ENCODE results near the gene CHMP4A.
A peak's percentile ranks its signal among the peaks of the same experiment; 100 is the strongest.

The CHMP4A gene

DNA sequence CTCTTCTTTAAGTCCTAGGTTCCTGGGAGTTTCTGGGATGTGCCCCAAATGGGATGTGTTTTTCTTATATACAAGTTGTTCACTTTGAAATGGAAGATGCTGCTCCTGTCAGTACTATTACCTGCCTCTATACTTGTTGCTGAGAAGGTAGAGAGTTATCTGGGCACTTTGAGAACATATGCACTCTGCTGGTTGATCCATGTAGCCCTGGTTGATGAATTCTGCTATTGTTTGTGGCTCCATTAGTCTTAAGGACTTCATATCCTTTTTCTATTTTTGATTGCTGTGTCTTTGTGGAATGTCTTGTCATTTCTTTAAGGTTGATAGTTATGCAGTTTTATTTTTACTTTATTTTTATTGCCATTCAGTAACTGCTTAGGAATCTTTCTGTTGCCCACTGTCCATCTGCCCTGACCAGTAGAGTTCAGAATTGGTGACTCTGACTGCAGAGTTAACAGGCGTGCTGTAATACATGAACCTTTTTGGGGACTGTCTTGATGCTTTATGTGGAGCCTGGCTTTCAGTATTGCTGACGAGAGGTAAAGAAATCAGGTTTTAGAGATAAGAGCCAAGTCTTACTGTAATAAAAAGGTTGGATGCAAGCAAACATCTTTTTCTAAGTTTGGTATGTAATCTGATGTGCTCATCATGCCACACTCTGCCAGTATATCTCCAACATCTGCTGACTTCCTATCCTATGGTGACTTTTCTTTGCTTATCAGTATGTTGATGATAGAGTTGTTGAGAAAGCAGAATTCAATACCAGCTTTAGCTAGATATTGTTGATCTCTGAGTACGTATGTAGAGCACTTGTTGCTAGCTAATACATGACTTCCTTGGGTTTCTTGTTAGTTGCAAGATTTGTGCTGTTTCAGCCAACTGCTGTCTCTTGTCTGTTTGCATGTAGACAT, 21.1 kb upstream of the CHMP4A start:
- in situ Hi-C loops (cut with HindIII; ENCODE audit: low sequenced_read_pairs), result no loop called here
- H3K4me3 ChIP-seq (ENCODE audit: low read depth, low read length), result no peak overlapping the region
- DNase-seq (ENCODE audit: low read depth), result no peak
- TF ChIP-seq, protein P1, sequence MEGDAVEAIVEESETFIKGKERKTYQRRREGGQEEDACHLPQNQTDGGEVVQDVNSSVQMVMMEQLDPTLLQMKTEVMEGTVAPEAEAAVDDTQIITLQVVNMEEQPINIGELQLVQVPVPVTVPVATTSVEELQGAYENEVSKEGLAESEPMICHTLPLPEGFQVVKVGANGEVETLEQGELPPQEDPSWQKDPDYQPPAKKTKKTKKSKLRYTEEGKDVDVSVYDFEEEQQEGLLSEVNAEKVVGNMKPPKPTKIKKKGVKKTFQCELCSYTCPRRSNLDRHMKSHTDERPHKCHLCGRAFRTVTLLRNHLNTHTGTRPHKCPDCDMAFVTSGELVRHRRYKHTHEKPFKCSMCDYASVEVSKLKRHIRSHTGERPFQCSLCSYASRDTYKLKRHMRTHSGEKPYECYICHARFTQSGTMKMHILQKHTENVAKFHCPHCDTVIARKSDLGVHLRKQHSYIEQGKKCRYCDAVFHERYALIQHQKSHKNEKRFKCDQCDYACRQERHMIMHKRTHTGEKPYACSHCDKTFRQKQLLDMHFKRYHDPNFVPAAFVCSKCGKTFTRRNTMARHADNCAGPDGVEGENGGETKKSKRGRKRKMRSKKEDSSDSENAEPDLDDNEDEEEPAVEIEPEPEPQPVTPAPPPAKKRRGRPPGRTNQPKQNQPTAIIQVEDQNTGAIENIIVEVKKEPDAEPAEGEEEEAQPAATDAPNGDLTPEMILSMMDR (IDR thresholded peaks at IDR 0.05; ENCODE audit: low read depth, low read length, missing control alignments), result no peak

DNA sequence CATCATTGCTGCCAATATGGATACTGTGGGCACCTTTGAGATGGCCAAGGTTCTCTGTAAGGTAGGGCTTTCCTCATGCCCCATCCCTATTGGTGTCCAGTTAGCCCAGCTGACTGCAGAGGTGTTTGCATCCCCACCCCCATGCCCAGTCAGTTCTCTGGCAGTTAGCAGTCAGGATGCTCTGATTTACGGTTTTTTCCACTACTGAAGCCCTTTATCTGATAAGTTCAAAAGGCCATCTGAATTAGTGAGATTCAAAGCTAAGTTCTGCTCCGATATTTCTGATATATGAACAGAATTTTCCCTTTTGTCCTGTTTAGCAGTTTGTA, 20.2 kb upstream of the CHMP4A start:
- DNase-seq (ENCODE audit: low read depth), result no peak
- peak overlapping the region; percentile 76 for H3K4me3 ChIP-seq (ENCODE audit: low read depth, low read length)
- in situ Hi-C loops (cut with HindIII; ENCODE audit: low sequenced_read_pairs), result no loop called here
- TF ChIP-seq, protein P1 (IDR thresholded peaks at IDR 0.05; ENCODE audit: low read depth, low read length, missing control alignments), result no peak

DNA sequence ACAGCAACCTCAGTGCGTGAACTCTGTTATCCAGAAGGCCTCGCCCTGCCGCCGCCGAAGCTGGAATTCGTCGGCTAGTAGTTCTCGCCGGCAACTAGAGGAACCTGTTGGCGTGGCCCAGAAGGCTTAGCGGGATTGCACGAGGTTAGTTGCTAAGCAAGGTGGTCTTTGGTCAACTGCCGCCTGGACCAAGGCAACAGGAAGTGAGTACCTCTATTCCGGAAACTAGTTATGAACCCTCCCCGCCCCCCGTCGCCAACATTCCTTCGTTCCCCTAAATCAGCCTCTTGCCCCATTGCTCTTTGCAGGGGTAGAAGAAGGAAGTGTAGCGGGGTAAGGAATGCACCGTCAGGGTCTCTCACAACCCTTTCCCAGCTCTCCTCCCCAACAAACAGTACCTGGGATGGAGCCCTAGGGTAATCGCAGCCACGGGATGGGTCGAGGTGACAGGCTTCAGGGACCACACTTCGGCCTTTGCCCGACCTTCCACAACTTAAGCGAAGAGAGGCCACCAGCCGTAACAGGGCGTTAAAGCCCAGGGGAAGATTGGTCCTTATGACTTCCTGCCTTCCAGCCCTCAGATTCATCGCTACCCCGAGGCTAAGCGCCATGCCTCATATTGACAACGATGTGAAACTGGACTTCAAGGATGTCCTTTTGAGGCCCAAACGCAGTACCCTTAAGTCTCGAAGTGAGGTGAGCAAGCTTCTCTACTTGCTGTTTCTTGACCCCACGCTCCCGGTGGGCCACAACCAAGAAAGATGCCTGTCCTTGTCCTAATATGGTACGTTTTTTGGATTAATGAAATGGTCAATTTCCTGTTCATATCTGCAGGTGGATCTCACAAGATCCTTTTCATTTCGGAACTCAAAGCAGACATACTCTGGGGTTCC, 19.6 kb upstream of the CHMP4A start, which contains the start of gene GMPR2:
Gene GMPR2, plus strand, starts transcription at position 285 of the 893 bp plus-strand sequence. Its CDS starts 325 bp downstream, at position 610.
- TF ChIP-seq, protein P1 (IDR thresholded peaks at IDR 0.05; ENCODE audit: low read depth, low read length, missing control alignments), result no peak
- DNase-seq (ENCODE audit: low read depth), result no peak
- H3K4me3 ChIP-seq (ENCODE audit: low read depth, low read length), result peak within 1 kb of the TSS; percentile 76
- in situ Hi-C loops (cut with HindIII; ENCODE audit: low sequenced_read_pairs), result no loop called here

DNA sequence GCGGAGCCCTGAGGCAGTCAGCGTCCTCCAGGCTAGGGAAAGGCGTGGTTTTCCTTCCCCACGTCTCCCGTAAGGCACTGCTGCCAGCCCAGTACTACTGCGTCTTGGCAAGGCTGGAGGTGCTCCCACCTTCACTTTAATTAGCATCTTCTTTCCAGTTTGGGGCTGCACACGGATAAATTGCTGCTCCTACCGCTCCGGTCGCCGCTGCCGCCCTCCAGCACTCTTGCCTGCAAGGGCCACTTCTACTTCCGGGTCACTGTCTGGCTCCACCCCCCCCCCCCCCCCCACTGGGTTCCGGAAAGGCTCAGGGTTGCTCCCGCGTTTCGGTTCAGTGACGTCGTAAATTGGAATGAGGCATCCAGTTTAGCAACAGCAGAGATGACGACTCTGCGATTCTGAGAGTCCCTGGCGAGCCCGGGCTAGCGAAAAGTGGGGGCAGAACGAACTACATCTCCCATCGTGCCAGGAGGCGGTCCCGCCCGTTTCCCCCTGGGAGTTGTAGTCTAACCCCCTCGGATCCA, 18.9 kb upstream of the CHMP4A start, which contains the start of gene NEDD8:
Gene NEDD8, minus strand, starts transcription at position 247 of the 524 bp plus-strand sequence. Its CDS starts 100 bp downstream, at position 147.
- DNase-seq (ENCODE audit: low read depth), result peak; percentile 91
- in situ Hi-C loops (cut with HindIII; ENCODE audit: low sequenced_read_pairs), result no loop called here
- peak within 1 kb of the TSS; percentile 76 for H3K4me3 ChIP-seq (ENCODE audit: low read depth, low read length)
- TF ChIP-seq, protein P1 (IDR thresholded peaks at IDR 0.05; ENCODE audit: low read depth, low read length, missing control alignments), result no peak

DNA sequence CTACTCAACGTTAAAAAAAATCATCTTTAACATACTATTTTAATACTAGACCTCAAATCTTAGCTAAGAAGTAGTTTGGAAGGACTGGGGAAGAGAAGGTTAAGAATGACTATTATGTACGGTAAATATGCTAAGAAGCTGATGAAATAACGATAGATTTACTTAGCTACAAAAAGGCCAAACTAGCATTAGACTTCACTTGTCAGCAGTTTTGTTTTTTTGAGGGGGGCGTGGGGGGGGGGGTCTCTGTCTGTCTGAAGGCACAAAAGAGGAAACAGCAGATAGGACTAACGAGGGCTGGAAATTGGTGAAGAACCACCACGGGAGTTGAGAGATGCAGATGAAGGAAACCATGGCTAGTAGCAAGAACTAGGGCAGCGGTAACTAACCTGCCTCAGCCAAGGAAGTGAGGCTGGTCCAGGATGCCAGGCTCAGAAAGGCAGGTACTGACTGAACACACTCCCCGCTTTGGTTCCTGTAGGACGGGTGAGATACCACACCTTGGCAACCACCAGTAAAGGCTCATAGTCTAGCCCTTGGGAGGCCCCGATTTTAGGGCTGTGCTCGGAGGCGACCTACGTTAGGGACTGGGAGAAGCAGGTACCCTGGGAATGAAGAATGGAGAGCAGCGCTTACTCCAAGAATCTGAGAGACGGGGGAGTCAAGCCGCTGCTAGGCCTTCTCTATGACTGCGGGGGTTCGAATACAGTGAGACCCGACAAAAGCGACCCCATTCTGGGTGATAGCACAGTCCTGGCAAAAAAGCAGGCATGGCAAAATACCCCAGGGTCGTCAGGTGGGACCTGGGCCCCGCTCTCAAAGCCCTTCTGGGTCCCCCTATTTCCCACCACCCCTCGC, 18.2 kb upstream of the CHMP4A start:
- DNase-seq (ENCODE audit: low read depth), result no peak
- in situ Hi-C loops (cut with HindIII; ENCODE audit: low sequenced_read_pairs), result no loop called here
- TF ChIP-seq, protein P1 (IDR thresholded peaks at IDR 0.05; ENCODE audit: low read depth, low read length, missing control alignments), result no peak
- peak overlapping the region; percentile 76 for H3K4me3 ChIP-seq (ENCODE audit: low read depth, low read length)
